OCI-M2 (cell line): Measurements from ENCODE around the gene BLOC1S4.
A peak's percentile ranks its signal among the peaks of the same experiment; 100 is the strongest.
"Not testable (repeated sequence)": the region's sequence is repeated elsewhere in the genome, so short reads cannot be mapped to it uniquely, and the experiment has no call there.

Experiments
- DNase-seq: peaks from one replicate; lab custom pipeline; 2025; ENCODE audit not compliant: unreplicated experiment; lab: John Stamatoyannopoulos, UW

BLOC1S4 gene

GRCh38 chr4:6716958-6717655 lies 1.1 kb downstream of the BLOC1S4 start:
- DNase-seq = no peak

DNA sequence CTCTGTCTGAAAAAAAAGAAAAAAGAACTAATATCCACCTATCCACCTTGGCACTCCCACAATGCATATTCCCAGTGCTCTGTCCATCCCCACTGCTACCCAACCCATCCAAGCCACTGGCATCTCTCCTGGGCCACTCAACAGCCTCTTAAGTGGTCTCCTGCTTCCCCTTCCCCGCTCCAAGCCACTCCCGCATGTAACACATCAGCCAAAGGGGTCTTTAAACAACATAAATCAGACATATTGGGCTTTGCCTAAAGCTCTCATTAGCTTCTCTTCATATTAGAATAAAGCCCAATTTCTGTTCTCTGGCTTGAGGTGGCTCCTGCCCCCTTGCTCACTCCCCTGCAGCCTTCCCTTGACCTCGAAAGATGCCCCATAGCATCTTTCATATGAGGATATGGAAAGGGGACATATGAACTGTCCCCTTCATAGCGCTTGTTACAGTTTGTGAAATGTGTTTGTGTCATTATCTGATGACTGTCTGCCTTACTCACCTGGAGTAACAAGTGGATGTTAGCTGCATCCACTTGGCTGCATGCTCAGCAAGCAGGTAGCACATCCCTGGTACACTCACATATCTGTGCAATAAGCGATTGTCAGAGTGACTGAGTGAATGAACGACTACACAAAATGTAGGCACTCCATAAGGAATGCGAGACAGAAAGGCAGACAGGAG lies 3.1 kb downstream of the BLOC1S4 start:
- no peak for DNase-seq

DNA sequence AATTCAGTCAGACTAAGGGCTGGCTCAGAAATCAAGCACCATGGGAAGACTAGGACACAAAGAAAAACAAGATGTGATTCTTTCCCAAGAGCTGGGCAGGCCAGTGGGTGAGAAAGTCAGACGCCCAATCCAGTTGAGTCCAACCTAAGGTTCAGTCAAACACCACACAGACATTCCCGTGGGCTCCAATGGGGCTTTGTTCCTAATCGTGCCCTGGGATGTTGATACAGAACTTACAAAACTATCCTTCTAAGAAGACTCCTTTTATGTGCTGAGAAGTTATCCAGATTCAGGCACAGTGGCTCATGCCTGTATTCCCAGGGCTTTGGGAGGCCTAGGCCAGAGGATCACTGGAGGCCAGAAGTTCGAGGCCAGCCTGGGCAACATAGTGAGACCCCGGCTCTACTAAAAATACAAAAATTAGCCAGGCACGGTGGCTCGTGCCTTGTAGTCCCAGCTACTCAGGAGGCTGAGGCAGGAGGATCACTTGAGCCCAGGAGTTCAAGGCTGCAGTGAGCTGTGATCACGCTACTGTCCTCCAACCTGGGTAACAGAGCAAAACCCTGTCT lies 3.7 kb downstream of the BLOC1S4 start:
- DNase-seq = no peak

- DNase-seq = no peak
These were observed 4.3 kb downstream of the BLOC1S4 start for GRCh38 chr4:6720202-6720699.

DNA sequence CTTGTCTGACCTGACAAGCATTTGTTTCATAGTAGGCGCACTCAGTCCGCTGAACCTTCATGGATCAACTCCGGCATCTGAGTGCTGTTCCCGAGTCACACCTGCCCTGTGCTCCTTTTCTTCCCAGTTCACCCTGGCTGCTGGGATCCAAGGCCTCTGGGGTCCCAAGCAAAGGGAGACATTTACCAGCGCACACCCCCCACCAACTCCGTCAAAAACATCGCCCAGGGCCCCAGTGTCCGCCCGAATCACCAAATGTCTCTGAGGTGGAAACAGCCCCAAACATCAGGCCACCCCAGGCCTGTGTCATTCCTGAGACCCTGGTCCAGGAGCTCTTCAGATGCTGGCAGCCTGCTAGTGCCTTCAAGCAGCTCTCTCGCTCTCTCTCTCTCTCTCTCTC lies 5.1 kb downstream of the BLOC1S4 start:
- DNase-seq = no peak

- DNase-seq = no peak
These were observed 6.9 kb downstream of the BLOC1S4 start for GRCh38 chr4:6722891-6723290.

DNA sequence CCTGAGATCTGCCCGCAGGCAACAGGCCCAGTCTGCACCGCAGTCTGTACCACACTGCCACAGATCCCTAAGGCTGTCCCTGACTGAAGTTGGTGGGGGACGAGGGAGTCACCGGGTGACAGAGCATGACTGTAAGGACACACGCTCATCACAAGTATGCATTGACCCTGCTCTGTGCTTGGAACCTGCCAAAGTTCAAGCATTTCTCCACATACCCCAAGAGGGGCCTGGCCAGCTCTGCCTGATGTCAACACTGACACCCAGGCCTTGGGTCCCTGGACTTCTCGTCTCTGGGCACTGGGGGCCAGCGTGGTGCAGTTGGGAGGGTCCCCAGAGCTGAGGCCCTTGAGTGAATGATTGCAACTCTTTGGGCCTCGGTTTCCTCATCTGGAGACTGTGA lies 7.9 kb downstream of the BLOC1S4 start:
- no peak for DNase-seq

- DNase-seq = no peak
These were observed 8.6 kb downstream of the BLOC1S4 start for GRCh38 chr4:6724421-6725111.

DNA sequence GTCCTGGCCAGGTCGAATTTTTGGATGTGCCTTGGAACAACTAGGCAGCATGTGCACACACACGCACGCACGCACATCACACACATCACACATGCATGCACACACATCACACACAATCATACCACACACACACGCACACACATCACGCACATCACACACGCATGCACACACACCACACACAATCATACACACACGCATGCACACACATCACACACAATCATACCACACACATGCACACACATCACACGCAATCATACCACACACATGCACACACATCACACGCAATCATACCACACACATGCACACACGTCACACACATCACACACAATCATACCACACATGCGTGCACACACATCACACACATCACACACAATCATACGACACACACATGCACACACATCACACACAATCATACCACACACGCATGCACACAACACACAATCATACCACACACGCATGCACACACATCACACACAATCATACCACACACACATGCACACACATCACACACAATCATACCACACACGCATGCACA lies 9.5 kb downstream of the BLOC1S4 start:
- DNase-seq = not testable (repeated sequence)

DNA sequence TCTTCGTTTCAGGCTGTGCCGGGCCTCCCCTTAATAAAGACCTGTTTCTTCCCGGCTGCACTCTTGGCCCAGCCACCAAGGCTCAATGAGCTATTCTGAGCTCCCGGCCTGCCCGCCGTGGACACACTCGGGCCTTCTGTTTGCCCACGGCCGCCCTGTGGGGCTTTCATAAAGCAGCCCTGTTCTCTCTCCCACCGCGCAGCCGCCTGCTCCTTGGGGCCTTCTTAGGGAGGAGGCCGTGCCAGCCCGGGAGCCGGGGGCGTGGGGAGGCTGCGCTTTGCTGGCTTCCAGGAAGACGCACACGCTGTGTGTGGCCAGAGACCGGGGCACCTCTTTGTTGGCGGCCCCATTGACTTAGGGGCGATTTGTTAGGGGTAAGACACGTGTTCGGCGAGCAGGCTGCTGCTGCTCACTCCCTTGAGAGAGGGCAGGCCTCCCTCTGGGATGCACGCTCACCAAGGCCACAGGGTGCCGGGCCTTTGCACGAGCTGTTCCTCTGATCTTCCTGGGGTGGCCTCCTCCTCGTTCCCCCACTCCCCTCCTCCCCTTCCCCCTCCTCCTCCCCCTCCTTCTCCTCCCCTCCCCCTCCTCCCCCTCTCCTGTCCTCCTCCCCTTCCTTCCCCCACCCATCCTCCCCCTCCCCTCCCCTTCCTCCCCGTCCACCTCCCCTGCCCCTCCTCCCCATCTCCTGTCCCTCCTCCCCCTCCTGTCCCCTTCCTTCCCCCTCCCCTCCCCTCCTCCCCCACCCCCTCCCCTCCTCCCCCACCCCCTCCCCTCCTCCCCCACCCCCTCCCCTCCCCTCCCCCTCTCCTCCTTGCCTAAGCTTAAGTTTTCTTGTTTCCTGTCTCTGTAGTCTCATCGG lies 11.3 kb downstream of the BLOC1S4 start:
- no peak for DNase-seq

DNA sequence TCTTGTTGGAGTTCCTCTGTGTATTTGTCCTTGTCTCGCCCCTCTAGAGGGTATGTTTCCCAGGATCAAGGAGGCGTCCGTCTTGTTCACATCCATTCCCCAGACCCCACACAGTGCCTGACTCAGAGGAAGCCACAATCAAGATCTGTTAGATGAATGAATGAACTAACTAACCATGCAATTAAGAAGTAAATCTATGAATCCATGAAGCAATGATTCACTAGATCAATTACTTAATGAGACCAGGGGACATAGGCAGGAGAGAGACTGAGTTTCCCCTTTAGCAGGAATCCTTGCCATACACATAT lies 11.9 kb downstream of the BLOC1S4 start:
- no peak for DNase-seq

- DNase-seq = no peak
These were observed 12.5 kb downstream of the BLOC1S4 start for GRCh38 chr4:6728320-6729029.

- peak; percentile 77 for DNase-seq
These were observed 14.8 kb downstream of the BLOC1S4 start for GRCh38 chr4:6730603-6731317.

GRCh38 chr4:6731318-6731675 lies 15.3 kb downstream of the BLOC1S4 start:
- no peak for DNase-seq

DNA sequence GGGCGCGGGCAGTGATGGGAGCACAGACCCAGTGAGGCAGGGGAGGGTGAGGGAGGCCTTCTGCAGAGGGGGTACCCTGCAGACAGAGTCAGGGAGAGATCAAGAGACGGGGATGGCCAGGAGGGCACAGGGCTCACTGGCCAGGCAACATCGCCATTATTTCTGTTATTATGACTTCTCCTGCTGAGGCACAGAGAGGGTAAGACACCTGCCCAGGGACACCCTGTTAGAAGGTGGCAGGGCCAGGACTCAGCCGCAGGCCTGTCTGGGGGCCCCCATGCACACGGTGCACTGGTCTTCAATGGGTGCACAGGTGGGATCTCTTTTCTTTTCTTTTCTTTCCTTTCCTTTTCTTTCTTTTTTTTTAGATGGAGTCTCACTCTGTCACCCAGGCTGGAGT lies 15.8 kb downstream of the BLOC1S4 start:
- DNase-seq = no peak

DNA sequence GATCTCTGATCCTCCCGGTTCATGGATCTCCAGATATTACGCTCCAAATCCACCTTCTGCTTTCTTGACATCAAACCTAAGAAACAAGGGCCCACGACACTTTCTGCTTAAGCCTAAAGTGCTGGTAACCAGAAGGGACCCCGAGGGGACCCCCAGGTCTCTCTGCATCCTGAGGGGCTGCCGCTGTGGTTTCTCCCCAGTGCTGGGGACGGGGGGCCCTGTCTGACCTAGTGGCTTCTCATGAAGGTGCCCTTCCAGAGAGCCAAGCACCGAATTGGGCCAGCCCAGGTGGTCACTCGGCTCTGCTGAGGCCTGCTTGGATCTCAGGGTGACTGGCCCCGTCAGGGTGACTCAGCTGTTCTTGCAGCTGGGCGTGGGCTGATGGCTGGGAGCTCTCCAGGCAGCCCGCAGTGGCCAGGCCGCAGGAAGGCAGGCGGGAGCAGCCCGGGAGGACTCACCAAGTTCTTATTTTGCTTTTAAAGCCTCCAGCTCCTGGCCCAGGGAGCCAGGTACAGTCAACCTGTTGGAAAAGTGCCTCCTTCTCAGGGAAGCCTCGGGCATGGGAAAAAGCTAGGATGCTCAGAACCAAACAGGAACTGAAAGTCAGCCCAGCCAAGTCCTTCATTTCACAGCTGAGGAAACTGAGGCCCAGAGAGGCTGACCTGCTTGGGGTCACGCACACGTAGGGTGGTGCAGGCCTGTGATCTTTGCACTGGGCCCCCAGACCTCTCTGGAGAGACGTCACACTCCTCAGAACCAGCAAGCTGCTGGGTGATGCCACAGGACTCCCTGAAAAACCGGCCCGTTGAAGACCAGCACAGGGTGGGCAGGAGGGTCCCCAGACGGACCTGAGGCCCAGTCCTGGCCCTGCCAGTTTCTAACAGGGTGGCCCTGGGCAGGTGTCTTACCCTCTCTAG lies 16.7 kb downstream of the BLOC1S4 start:
- no peak for DNase-seq

DNA sequence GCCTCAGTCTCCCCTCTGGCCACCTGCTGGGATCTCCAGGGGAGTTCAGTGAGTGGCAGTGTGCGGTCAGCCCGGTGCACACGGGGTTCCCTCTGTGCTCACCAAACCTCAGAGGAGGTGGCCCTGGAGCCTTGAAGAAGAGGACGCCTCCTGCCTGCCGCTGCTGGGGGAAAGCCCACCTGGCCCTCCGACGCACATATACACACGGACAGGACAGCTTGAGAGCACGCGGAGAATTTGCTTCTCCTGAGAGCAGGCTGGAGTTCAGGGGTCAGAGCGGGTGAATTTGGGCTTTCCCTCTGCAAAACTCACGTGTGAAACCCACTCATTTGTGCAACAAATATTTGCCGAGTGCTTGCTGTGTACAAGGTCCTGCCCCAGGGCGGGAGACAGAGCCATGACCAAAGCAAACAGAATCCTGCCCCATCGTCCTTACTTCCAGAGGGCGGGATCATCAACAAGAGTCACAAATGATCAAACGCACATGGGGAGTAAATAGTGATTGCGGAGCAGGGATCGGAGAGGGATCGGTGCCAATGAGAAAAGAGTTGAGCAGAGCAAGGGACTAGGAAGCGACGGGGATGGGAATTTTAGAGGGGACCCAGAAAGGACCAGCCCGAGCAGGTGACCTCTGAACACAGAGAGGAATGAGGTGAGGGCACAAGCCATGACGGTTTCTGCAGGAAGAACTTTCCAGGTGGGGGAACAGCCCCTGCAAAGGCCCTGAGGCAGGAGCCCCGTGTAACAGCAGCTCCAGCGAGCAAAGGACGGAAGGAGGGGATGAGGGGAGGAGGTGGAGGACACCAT lies 17.6 kb downstream of the BLOC1S4 start:
- no peak for DNase-seq
